Suppressor macrophage treated with lipopolysaccharide for 4 hours (primary cell): ENCODE results near the gene SMG6.

Experiments
- DNase-seq: peaks from one replicate; pipeline ENCODE4 v3.0.0-alpha.2; 2020

SMG6 gene

DNA sequence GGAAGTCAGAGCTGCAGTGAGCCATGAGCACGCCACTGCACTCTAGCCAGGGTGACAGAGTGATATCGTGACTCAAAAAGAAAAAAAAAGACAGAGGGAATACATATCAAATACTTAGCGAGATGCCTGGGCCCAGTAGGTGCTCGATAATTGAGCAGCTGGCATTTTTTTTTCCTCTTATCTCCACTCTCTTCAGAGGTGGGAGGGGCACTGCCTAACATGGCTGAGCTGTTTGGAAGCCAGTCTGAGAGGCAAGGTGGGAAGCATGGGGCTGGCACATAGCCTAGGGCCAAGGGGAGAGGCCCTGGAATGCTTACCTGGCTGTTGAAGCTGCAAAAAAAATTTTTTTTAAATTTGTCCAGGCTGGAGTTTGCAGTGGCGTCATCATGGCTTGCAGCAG lies 210.2 kb downstream of the SMG6 start:
- no peak for DNase-seq

DNA sequence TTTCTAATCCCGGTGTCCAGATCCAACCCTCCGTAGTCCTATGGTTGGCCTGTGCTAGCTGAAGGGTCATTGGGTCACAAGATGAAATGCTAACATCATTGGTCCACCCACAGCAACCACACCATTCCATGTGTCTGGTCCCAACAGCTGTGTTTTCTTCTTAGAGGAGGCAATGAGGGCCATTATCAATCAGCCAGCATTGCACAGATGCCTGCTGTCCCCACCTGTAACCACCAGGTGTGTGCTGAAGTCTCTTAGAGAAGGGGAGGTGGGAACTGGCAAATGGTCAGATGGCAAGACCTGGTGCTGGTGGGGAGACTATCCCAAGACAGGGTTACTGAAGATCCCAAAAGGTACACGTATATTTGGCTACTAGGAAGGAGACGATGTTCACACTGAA lies 211.3 kb downstream of the SMG6 start:
- DNase-seq: no peak

DNA sequence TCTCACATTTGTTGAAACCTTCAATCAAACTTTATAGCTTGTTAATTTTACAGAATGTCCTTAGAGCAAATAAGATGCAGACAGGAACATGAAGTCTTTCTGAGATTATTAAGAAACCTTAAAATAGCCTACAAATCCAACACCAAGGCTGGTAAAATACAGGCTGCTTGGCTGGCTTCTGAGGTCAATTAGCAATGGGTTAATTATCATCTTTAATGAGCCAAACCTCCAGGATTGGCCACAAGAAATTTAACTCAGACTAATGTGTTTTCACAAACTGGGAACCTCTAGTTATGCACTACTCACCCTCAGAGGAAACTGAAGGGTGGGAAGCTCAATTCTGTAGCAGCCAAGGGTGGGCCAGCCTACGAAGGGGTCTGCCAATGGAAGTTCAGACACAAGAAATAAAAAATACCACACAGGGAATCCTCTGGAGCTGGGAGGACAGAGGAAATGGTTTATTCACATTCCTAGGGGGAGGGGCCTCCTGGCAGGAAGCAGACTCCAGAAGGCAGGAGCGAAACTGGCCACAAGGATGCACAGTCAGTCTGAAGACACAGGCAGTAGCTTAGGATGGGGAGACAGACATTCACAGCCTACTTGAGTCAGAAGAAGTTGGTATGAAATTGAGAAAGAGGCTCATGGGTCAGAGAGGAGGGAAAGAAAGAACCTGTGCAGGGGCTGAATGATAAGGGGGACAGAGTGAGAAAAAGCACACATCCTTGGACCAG lies 212.6 kb downstream of the SMG6 start:
- peak; percentile 46 for DNase-seq

DNA sequence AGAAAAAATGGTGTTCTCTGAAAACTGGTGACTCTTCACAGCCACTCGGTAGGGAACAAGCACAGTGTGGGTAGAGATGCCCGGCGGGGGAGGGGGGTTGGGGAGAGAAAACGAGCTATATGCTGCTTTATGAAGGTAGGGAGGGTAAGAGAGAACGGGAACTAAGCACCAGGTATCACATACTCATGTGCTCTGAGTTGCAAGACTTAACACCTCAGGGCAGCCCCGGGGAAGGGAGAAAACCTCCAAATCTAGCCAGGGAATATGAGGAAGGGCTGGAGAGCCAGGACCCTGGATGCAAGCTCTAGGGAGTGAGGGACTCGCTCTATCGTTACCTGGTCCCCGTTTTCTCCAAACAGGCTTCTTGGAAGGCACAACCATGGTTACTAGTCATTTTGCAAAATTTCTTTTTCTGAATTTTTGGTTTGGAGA lies 213.4 kb downstream of the SMG6 start:
- peak; percentile 41 for DNase-seq

DNA sequence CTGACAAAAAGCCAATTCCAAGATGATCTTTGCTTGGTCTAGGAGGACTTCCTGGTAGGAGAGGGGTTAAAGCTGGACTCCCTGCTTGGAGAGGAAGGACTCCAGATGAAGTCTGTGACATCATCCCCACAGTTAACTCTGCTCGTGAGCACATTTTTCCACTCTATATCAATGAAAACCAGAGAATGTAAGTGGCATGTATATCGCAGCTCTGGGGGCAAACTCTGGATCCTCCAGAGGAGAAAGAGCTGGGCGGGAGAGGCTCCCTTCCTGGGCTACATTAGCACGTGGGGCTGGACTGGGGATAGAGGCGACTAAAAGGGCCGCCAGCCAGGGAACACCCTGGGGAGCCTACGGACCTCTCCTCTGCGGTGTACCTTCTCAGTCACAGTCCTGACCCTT lies 214.6 kb downstream of the SMG6 start:
- peak; percentile 66 for DNase-seq

- peak; percentile 95 for DNase-seq
Observed at GRCh38 chr17:2087597-2088211, 215.9 kb downstream of the SMG6 start.

GRCh38 chr17:2086306-2086705 lies 217.3 kb downstream of the SMG6 start:
- DNase-seq: no peak

- DNase-seq: no peak
Observed at GRCh38 chr17:2085648-2085949, 218.0 kb downstream of the SMG6 start.

DNA sequence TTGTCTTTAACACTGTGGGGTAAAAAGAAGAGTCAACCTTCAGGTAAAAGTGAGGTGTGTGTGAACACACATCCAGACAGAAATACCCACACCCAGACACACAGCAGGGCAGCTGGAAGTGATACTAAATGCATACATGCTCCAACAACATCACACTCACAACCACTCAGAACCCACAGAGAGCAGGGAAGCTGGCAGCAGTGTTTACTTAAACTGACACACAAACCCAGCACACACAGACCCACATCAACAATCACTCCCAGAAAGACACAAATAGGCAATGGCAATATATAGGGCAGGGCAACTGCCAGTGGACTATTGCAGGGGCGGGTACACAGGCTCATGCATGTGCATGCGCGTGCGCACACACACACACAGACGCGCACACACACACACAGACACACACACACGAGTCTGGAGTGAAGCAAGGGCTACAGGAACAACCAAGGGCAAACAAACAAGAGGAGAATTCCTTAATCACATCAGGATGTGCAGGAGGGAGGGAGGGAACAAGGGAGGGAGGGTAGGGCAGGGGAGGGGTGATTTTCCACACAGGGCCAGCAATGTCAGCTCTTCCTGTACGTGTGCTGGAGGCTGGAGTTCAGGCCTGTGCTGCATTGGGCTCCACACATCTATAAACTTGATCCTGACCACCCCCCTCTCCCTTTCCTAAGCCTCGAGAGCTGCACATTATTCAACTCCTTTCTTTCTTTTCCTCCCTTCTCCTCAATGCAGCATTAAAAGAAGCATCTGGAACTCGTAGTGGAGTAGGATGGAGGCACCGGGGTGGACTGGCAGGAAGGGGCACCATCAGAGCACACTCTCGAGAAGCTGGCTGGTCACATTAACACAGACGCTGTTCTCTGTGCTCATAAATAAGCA lies 218.6 kb downstream of the SMG6 start:
- no peak for DNase-seq

GRCh38 chr17:2084036-2084765 lies 219.4 kb downstream of the SMG6 start:
- peak; percentile 26 for DNase-seq

DNA sequence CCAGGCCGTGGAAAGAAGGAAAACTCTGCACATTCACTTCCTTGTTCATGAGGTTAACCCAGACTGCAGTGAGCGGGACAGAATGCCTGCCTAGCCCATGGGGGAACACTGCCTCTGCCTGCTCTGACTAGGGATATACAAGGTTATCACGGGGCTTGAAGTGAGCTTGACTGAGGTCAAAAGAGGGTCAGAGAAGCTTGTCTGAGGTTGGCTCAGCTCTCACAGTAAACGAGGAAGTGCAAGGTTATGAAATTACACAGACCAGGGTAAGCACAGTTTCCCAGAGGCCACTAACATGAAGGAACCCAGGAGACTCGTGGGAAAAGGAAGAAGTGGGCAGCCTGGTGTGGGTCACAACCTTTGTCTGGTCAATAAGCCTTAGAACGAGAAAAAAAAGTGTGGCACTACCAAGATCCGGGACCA lies 220.0 kb downstream of the SMG6 start:
- peak; percentile 96 for DNase-seq

DNA sequence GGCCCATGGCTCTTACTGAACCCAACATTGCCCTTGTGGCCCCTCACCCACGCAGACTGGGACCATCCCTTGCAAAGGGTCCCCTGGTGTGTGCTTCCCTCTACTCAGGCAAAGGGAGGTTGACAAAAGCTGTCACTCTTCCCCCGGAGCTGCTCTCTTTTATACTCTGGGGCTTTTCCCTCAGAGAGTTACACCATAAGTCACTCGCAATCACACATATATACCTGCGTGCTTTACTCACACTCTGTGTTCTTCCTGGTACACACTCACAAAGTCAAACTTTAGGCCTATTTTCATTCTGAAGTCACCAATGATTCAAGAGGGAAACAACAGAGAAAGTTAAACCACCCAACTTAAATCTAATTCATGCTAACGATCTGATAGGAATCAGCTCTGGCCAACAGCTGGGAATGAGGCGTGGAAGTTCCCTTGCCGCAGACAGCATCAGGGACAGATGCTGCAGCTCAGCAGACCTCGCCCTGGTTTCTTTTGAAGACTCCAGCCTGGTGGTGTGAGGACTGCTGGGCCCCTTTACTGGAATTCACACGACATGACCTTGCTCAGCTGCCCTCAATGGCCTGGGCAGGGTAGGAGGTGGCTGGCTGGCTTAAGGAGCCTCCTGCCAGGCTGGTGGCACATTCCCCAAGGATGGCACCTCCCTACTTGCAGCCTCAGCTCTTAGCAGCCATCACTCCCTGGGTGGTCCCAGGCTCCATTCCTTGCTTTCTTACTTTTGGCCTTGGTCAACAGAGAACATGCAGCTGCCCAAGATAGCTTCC lies 221.4 kb downstream of the SMG6 start:
- no peak for DNase-seq

DNA sequence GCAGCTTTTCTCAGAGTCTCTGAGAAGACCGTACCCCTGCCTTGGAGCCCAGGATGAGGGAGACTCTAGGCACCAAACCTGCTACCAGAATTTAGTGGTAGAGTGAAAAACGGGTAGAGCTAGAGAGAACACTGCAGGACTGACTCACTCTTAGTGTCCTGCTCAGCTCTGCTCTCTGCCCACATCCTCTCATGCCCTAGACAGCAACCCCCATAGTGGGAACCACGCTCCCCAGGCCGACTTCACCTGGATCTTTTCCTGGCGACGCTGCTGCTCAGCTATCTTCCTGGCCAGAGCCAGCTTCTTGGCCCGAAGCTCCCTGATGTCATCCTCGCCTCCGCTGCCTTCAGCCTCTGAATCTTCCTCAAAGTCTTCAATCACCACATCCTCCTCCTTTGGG lies 222.0 kb downstream of the SMG6 start:
- no peak for DNase-seq

DNA sequence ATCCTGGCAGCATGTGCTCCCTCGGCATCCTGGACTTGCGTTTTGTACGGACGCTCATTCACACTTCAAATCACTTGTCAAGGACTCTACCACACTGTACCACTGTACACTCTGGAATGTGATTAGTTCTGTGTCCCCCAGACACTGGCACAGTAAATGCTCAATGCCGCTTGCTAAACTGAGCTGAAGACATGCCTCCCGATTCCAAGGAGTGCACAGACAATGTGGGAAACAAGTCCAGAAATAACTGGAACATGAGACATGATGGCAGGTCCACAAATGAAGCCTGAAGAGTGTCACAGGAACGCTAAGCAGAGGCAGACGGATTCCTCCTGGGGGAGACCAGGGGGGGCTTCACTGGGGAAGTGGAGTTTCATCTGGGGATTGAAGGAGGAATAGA lies 226.5 kb downstream of the SMG6 start:
- no peak for DNase-seq

GRCh38 chr17:2076087-2076984 lies 227.2 kb downstream of the SMG6 start:
- DNase-seq: no peak

DNA sequence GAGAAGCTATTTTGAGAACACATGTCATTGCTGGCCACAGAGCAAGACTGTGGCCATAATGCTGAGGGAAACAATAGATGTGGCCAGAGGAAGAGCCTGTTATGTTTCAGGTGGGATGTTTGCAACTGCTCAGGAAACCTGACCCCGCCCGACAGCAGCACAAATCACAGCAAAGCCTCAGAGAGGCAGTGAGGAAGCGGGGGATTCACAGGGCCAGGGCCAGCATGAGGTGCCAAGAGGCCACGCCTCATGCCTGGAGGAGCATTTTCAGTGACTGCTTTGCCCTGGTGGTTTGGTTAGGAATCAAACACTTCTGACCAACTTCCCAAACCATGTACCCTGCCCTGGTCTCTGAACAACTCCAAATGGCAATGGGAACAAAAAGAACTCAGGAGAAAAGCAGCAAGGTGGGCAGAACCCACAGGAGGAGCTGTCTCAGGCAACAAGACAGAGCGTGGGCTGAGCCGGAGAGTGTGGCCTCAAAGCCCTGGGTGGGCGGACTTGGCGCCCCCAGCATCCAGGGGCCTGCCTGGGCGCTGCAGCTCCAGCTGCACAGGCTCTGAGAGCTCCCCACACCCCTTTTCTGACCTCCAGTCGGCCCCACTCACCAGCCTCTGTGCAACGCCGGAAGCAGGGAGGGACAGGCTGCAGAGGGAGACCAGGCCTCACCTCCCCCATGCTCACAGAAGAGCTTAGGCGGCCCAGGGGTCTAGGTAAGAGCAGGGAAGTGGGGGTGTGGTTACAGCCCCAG lies 228.1 kb downstream of the SMG6 start:
- no peak for DNase-seq

- no peak for DNase-seq
Observed at GRCh38 chr17:2074919-2075318, 228.7 kb downstream of the SMG6 start.

DNA sequence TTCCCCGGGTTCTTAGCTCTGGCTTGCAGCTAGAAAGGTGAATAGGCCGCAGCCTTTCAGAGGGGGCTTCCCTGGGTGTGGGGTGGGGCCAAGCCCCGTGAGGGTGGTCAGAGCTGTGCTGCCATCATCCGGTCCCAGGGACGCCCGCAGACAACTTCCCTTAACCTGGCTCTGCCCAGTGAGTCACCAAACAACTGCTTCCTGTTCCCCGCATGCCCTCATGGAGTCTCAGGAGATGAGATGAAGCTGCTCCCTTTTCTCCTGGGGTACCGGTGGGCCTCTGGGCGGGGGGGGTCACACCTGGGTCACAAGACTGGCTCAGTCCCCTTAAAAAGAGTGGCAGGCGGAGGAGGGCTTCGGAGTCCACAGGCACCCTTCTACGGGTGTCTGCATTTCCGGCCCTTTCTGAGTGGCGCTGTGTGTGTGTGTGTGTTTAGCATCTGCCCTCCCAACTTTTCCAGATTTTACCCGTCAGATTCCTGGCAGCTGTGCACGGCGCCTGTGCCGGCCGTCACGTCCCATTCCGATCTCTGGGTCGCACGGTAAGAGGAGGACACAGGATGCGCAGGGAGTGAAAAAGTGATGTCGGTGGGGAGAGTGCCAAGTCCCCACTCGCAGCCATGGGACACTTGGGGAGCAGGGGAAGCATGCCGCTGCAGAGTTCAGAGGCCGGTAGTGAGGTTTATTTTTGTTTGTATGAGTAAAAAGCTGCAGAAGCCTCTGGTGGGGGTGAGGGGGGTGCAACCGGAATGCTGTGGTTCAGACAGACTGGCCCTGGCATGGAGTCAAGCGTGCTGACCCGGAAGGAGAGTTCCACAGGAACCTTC lies 231.9 kb downstream of the SMG6 start:
- DNase-seq: no peak

DNA sequence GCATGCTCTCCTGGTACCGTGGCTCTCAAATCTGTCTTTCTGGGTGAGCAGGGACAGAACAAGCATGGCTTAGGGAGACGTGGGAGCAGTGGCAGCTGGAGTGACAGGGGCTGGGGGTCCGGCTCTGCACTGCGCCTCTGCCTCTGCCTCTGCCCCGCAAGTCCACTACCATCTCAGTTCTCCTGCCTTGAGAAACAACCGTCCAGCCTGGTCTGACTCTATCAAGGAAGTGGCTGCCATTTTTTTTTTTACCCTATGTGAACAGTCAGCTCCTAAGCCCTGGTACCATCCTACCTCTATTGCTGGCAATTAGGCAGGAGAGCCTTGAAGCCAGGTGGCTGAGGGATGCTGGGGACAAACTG lies 232.6 kb downstream of the SMG6 start:
- no peak for DNase-seq
